ENCODE results near the gene FNDC11.

- TF ChIP-seq, protein P1, sequence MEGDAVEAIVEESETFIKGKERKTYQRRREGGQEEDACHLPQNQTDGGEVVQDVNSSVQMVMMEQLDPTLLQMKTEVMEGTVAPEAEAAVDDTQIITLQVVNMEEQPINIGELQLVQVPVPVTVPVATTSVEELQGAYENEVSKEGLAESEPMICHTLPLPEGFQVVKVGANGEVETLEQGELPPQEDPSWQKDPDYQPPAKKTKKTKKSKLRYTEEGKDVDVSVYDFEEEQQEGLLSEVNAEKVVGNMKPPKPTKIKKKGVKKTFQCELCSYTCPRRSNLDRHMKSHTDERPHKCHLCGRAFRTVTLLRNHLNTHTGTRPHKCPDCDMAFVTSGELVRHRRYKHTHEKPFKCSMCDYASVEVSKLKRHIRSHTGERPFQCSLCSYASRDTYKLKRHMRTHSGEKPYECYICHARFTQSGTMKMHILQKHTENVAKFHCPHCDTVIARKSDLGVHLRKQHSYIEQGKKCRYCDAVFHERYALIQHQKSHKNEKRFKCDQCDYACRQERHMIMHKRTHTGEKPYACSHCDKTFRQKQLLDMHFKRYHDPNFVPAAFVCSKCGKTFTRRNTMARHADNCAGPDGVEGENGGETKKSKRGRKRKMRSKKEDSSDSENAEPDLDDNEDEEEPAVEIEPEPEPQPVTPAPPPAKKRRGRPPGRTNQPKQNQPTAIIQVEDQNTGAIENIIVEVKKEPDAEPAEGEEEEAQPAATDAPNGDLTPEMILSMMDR (IDR thresholded peaks at IDR 0.05; ENCODE audit: low read depth, low read length, missing input control), result no peak
- no peak for TF ChIP-seq YY1 (IDR thresholded peaks at IDR 0.05)
- no peak for TF ChIP-seq GABPA (IDR thresholded peaks at IDR 0.05 in 1 of 2, conservative IDR thresholded peaks at IDR 0.05 in 1 of 2)
- TF ChIP-seq, protein P2, sequence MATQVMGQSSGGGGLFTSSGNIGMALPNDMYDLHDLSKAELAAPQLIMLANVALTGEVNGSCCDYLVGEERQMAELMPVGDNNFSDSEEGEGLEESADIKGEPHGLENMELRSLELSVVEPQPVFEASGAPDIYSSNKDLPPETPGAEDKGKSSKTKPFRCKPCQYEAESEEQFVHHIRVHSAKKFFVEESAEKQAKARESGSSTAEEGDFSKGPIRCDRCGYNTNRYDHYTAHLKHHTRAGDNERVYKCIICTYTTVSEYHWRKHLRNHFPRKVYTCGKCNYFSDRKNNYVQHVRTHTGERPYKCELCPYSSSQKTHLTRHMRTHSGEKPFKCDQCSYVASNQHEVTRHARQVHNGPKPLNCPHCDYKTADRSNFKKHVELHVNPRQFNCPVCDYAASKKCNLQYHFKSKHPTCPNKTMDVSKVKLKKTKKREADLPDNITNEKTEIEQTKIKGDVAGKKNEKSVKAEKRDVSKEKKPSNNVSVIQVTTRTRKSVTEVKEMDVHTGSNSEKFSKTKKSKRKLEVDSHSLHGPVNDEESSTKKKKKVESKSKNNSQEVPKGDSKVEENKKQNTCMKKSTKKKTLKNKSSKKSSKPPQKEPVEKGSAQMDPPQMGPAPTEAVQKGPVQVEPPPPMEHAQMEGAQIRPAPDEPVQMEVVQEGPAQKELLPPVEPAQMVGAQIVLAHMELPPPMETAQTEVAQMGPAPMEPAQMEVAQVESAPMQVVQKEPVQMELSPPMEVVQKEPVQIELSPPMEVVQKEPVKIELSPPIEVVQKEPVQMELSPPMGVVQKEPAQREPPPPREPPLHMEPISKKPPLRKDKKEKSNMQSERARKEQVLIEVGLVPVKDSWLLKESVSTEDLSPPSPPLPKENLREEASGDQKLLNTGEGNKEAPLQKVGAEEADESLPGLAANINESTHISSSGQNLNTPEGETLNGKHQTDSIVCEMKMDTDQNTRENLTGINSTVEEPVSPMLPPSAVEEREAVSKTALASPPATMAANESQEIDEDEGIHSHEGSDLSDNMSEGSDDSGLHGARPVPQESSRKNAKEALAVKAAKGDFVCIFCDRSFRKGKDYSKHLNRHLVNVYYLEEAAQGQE (IDR thresholded peaks at IDR 0.05), result no peak
- TF ChIP-seq, protein P3, sequence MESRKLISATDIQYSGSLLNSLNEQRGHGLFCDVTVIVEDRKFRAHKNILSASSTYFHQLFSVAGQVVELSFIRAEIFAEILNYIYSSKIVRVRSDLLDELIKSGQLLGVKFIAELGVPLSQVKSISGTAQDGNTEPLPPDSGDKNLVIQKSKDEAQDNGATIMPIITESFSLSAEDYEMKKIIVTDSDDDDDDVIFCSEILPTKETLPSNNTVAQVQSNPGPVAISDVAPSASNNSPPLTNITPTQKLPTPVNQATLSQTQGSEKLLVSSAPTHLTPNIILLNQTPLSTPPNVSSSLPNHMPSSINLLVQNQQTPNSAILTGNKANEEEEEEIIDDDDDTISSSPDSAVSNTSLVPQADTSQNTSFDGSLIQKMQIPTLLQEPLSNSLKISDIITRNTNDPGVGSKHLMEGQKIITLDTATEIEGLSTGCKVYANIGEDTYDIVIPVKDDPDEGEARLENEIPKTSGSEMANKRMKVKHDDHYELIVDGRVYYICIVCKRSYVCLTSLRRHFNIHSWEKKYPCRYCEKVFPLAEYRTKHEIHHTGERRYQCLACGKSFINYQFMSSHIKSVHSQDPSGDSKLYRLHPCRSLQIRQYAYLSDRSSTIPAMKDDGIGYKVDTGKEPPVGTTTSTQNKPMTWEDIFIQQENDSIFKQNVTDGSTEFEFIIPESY (IDR thresholded peaks at IDR 0.05), result no peak
- no peak for TF ChIP-seq RAD21 (IDR thresholded peaks at IDR 0.05)
- TF ChIP-seq, protein P4, sequence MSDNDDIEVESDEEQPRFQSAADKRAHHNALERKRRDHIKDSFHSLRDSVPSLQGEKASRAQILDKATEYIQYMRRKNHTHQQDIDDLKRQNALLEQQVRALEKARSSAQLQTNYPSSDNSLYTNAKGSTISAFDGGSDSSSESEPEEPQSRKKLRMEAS (IDR thresholded peaks at IDR 0.05), result no peak
- TF ChIP-seq TAF1 (conservative IDR thresholded peaks at IDR 0.05), result no peak
- no peak for TF ChIP-seq JUND (IDR thresholded peaks at IDR 0.05)
- TF ChIP-seq EGR1 (IDR thresholded peaks at IDR 0.05; ENCODE audit: low read depth in 2 of 2), result no peak
- no peak for TF ChIP-seq HNF4A (conservative IDR thresholded peaks at IDR 0.05)
Observed at GRCh38 chr20:63519668-63520503, 34.1 kb upstream of the FNDC11 start.

All from liver (tissue), 3 donors.